Thymus (tissue), 14 donors: ENCODE data around the gene CHRNA9. TPM values are rescaled to one million over a fixed set of nuclear protein-coding genes. Genes with fewer than 3 reads are reported as not detected.
A peak's percentile ranks its signal among the peaks of the same experiment; 100 is the strongest.
"Not testable (repeated sequence)": the region's sequence is repeated elsewhere in the genome, so short reads cannot be mapped to it uniquely, and the experiment has no call there.

ENCODE experiments used
- DNase-seq, 9 donors: peaks; one replicate each; pipeline ENCODE4 v3.0.0-alpha.2; 2013; ENCODE audit warnings: low spot score in 9 of 9, low read depth in 6 of 9, missing footprints in 1 of 9
- H3K27ac ChIP-seq, 2 donors: one replicate each; pipeline ENCODE4 v1.5.1; 2013; ENCODE audit warnings: control low read depth in 1 of 2, low read depth in 1 of 2, low read length in 1 of 2, mild to moderate bottlenecking in 1 of 2, moderate library complexity in 1 of 2
- H3K27me3 ChIP-seq, 2 donors: one replicate each; pipeline ENCODE4 v1.5.1; 2013; ENCODE audit warnings: low read length in 1 of 2; ENCODE audit not compliant: control insufficient read depth in 2 of 2, insufficient read depth in 1 of 2
- H3K36me3 ChIP-seq, 2 donors: one replicate each; pipeline ENCODE4 v1.5.1; 2013; ENCODE audit warnings: low read length in 1 of 2, mild to moderate bottlenecking in 1 of 2, moderate library complexity in 1 of 2; ENCODE audit not compliant: control insufficient read depth in 2 of 2, insufficient read depth in 2 of 2
- H3K4me1 ChIP-seq, 2 donors: one replicate each; pipeline ENCODE4 v1.5.1; 2013; ENCODE audit warnings: low read length in 2 of 2; ENCODE audit not compliant: control insufficient read depth in 2 of 2, insufficient read depth in 2 of 2
- H3K4me3 ChIP-seq, 2 donors: one replicate each; pipeline ENCODE4 v1.5.1; 2013; ENCODE audit warnings: low read length in 2 of 2, control low read depth in 1 of 2, mild to moderate bottlenecking in 1 of 2
- H3K9me3 ChIP-seq, 2 donors: one replicate each; pipeline ENCODE4 v1.5.1; 2013; ENCODE audit warnings: low read length in 1 of 2, mild to moderate bottlenecking in 1 of 2; ENCODE audit not compliant: control insufficient read depth in 2 of 2, insufficient read depth in 1 of 2
- WGBS: extraction: QIAGEN DNeasy Blood & Tissue Kit; methylation state at CpG from one replicate; pipeline ENCODE4 v1.1.7; 2013; 5-methylcytosine and 5-hydroxymethylcytosine counted together
- long read RNA-seq, 10 donors: transcript quantifications; one replicate each; lab custom pipeline, GENCODE V29; 2026
- polyA plus RNA-seq: library from polyadenylated mRNA; stranded (reverse); fragments of 200-250 nt; gene quantifications from one replicate; pipeline ENCODE4 v1.2.3, GENCODE V29; 2013
- total RNA-seq: library from RNA; stranded (reverse); fragments of 120-200 nt; gene quantifications from one replicate; pipeline ENCODE4 v1.2.4, GENCODE V29; 2013
- donor health status: healthy.

The CHRNA9 gene
- total RNA-seq: 0.99 TPM
- 0.68 TPM for polyA plus RNA-seq
- long read RNA-seq, donor 1: 0 reads
- long read RNA-seq, donor 2: 0 reads
- long read RNA-seq, donor 3: 0 reads
- long read RNA-seq, donor 4: 0 reads
- long read RNA-seq, donor 5, partial matches to known transcripts: 0 of 1 reads
- long read RNA-seq, donor 5, other reads (novel, unspliced or antisense): 0 of 1 reads
- long read RNA-seq, donor 6: 0 reads
- long read RNA-seq, donor 7: 0 reads
- long read RNA-seq, donor 8: 0 reads
- long read RNA-seq, donor 9: 0 reads
- long read RNA-seq, donor 10: 0 reads

- Histone ChIP-seq H3K27ac (no peak within 1 kb of the TSS), H3K27me3 (no peaks in the 10 kb centered on the region), H3K36me3 (no peaks in the 10 kb centered on the region), H3K4me1 (peaks cover 0 to 5% of the 10 kb centered on the region in 2 donors), H3K4me3 (no peak within 1 kb of the TSS), H3K9me3 (no peaks in the 10 kb centered on the region)
- DNase-seq: no peak
- 96% methylated on average over 12 of the region's 12 CpGs for WGBS
Observed at GRCh38 chr4:40334591-40335524, at the start of gene CHRNA9. TSS of gene CHRNA9 (plus strand) at chr4:40335333. CDS start at chr4:40335468, 135 bp downstream.

GRCh38 chr4:40285692-40286091 lies 49.4 kb upstream of the CHRNA9 start:
- Histone ChIP-seq H3K4me3 (no peak overlapping the region), H3K27me3 (no peaks in the 10 kb centered on the region), H3K4me1 (peaks cover 22 to 42% of the 10 kb centered on the region in 2 donors), H3K9me3 (no peaks in the 10 kb centered on the region), H3K36me3 (no peaks in the 10 kb centered on the region), H3K27ac (no peak overlapping the region)
- DNase-seq: no peak
- 98% methylated on average over 5 of the region's 5 CpGs for WGBS

GRCh38 chr4:40288566-40288965 lies 46.6 kb upstream of the CHRNA9 start:
- H3K4me3 ChIP-seq: no peak overlapping the region
- no peaks in the 10 kb centered on the region for H3K9me3 ChIP-seq
- no peak for DNase-seq
- H3K36me3 ChIP-seq: no peaks in the 10 kb centered on the region
- H3K4me1 ChIP-seq: peaks cover 24 to 46% of the 10 kb centered on the region in 2 donors
- no peak overlapping the region for H3K27ac ChIP-seq
- no peaks in the 10 kb centered on the region for H3K27me3 ChIP-seq
- WGBS: 80% methylated on average over 8 of the region's 8 CpGs

GRCh38 chr4:40289366-40290188 lies 45.6 kb upstream of the CHRNA9 start:
- no peaks in the 10 kb centered on the region for H3K27me3 ChIP-seq
- H3K4me3 ChIP-seq: no peak overlapping the region
- H3K9me3 ChIP-seq: peaks cover 0 to 3% of the 10 kb centered on the region in 2 donors
- H3K4me1 ChIP-seq: peaks cover 20 to 36% of the 10 kb centered on the region in 2 donors
- peak in 1 of 9 donors; percentile 58 for DNase-seq
- H3K27ac ChIP-seq: peak overlapping the region; percentile 65 to 70
- 26% methylated on average over 7 of the region's 7 CpGs for WGBS
- no peaks in the 10 kb centered on the region for H3K36me3 ChIP-seq

- WGBS: 74% methylated on average over 2 of the region's 2 CpGs
- not testable (repeated sequence) for H3K27ac ChIP-seq, H3K27me3 ChIP-seq, H3K36me3 ChIP-seq, H3K4me3 ChIP-seq, DNase-seq
- H3K4me1 ChIP-seq: peaks cover 20 to 35% of the 10 kb centered on the region in 2 donors
- H3K9me3 ChIP-seq: peaks cover 2 to 12% of the 10 kb centered on the region in 2 donors
Observed at GRCh38 chr4:40290611-40291186, 44.4 kb upstream of the CHRNA9 start.

GRCh38 chr4:40292313-40292759 lies 42.8 kb upstream of the CHRNA9 start:
- peaks cover 2 to 18% of the 10 kb centered on the region in 2 donors for H3K9me3 ChIP-seq
- H3K4me3 ChIP-seq: no peak overlapping the region
- H3K27ac ChIP-seq: no peak overlapping the region
- no peaks in the 10 kb centered on the region for H3K36me3 ChIP-seq
- no peak for DNase-seq
- no peaks in the 10 kb centered on the region for H3K27me3 ChIP-seq
- peaks cover 20 to 40% of the 10 kb centered on the region in 2 donors for H3K4me1 ChIP-seq
- 94% methylated on average over 2 of the region's 2 CpGs for WGBS

- Histone ChIP-seq H3K27ac (no peak overlapping the region), H3K4me1 (peaks cover 30 to 44% of the 10 kb centered on the region in 2 donors), H3K4me3 (no peak overlapping the region), H3K36me3 (no peaks in the 10 kb centered on the region), H3K27me3 (no peaks in the 10 kb centered on the region), H3K9me3 (peaks cover 2 to 18% of the 10 kb centered on the region in 2 donors)
- 96% methylated on average over 1 of the region's 1 CpG for WGBS
- no peak for DNase-seq
Observed at GRCh38 chr4:40294339-40294738, 40.8 kb upstream of the CHRNA9 start.

- peaks cover 2 to 18% of the 10 kb centered on the region in 2 donors for H3K9me3 ChIP-seq
- H3K27ac ChIP-seq, H3K27me3 ChIP-seq, H3K4me3 ChIP-seq, DNase-seq, H3K36me3 ChIP-seq: not testable (repeated sequence)
- H3K4me1 ChIP-seq: peaks cover 30 to 44% of the 10 kb centered on the region in 2 donors
Observed at GRCh38 chr4:40295030-40295429, 40.1 kb upstream of the CHRNA9 start.
